Mesothelial cell of epicardium (in vitro differentiated cells): ENCODE results near the gene ZNF764. TPM values are rescaled to one million over a fixed set of nuclear protein-coding genes. Genes with fewer than 3 reads are reported as not detected.

ENCODE experiments used
- DNase-seq, 2 experiments: peaks; one replicate each; pipeline ENCODE4 v3.0.0; 2021; ENCODE audit warnings: low spot score in 2 of 2; ENCODE audit not compliant: unreplicated experiment in 2 of 2
- H3K27ac Mint-ChIP-seq: 2 replicates; pipeline ENCODE4 v1.8.0; 2021; ENCODE audit warnings: mixed read lengths
- H3K27me3 Mint-ChIP-seq: 2 replicates; pipeline ENCODE4 v1.8.0; 2021; ENCODE audit warnings: low read depth, mixed read lengths
- H3K36me3 Mint-ChIP-seq: 2 replicates; pipeline ENCODE4 v1.8.0; 2021; ENCODE audit warnings: mixed read lengths
- H3K4me1 Mint-ChIP-seq: 2 replicates; pipeline ENCODE4 v1.8.0; 2021; ENCODE audit warnings: mixed read lengths
- H3K4me3 Mint-ChIP-seq: 2 replicates; pipeline ENCODE4 v1.8.0; 2021; ENCODE audit warnings: mild to moderate bottlenecking, moderate library complexity, mixed read lengths
- H3K9me3 Mint-ChIP-seq: 2 replicates; pipeline ENCODE4 v1.8.0; 2021; ENCODE audit warnings: mixed read lengths
- CTCF ChIP-seq: fragments of 200-600 bp; sonication (generic); IDR thresholded peaks from one replicate; pipeline ENCODE4 v1.5.0; 2021; ENCODE audit warnings: antibody characterized with exemption; ENCODE audit not compliant: unreplicated experiment
- total RNA-seq: library from RNA; stranded (reverse); gene quantifications from 3 replicates; pipeline ENCODE4 v1.2.1, GENCODE V29; 2021

Gene ZNF764
- total RNA-seq, 1 donor from 2014 or later: 18.2 TPM

- DNase-seq: no peak
- peaks cover 4% of the 10 kb centered on the region for H3K36me3 Mint-ChIP-seq
- H3K9me3 Mint-ChIP-seq: no peaks in the 10 kb centered on the region
- H3K27ac Mint-ChIP-seq: no peak overlapping the region
- peaks cover 15% of the 10 kb centered on the region for H3K4me1 Mint-ChIP-seq
- H3K4me3 Mint-ChIP-seq: no peak overlapping the region
- no peaks in the 10 kb centered on the region for H3K27me3 Mint-ChIP-seq
- TF ChIP-seq CTCF: no peak
These were observed 16.5 kb upstream of the ZNF764 start for GRCh38 chr16:30574678-30575077.

- Mint-ChIP-seq H3K4me1 (peaks cover 26% of the 10 kb centered on the region), H3K36me3 (no peaks in the 10 kb centered on the region), H3K27ac (peak within 1 kb of the TSS; percentile 95), H3K27me3 (no peaks in the 10 kb centered on the region), H3K9me3 (no peaks in the 10 kb centered on the region), H3K4me3 (peak within 1 kb of the TSS; percentile 89)
- no peak for TF ChIP-seq CTCF
- DNase-seq: peak; percentile 82 to 88
These were observed 13.5 kb upstream of the ZNF764 start, which contains the start of gene ZNF688 for GRCh38 chr16:30571445-30572322. ZNF688 (minus strand) TSS chr16:30571714; CDS start chr16:30571629, 85 bp downstream.

- Mint-ChIP-seq H3K27me3 (no peaks in the 10 kb centered on the region), H3K27ac (peak overlapping the region; percentile 95), H3K4me3 (peak overlapping the region; percentile 89), H3K9me3 (no peaks in the 10 kb centered on the region), H3K36me3 (no peaks in the 10 kb centered on the region), H3K4me1 (peaks cover 26% of the 10 kb centered on the region)
- DNase-seq: peak in 1 of 2 experiments; percentile 55
- TF ChIP-seq CTCF: no peak
These were observed 12.7 kb upstream of the ZNF764 start for GRCh38 chr16:30570636-30571444.

- Mint-ChIP-seq H3K9me3 (no peaks in the 10 kb centered on the region), H3K27ac (peak overlapping the region; percentile 37), H3K27me3 (no peaks in the 10 kb centered on the region), H3K4me3 (peak overlapping the region; percentile 89), H3K36me3 (no peaks in the 10 kb centered on the region), H3K4me1 (peaks cover 26% of the 10 kb centered on the region)
- no peak for DNase-seq
- no peak for TF ChIP-seq CTCF
These were observed 11.8 kb upstream of the ZNF764 start for GRCh38 chr16:30569746-30570635.

GRCh38 chr16:30569281-30569680 is 11.1 kb upstream of the ZNF764 start:
- no peaks in the 10 kb centered on the region for H3K27me3 Mint-ChIP-seq
- H3K4me3 Mint-ChIP-seq: no peak overlapping the region
- DNase-seq: no peak
- no peaks in the 10 kb centered on the region for H3K36me3 Mint-ChIP-seq
- no peaks in the 10 kb centered on the region for H3K9me3 Mint-ChIP-seq
- no peak overlapping the region for H3K27ac Mint-ChIP-seq
- TF ChIP-seq CTCF: no peak
- H3K4me1 Mint-ChIP-seq: peaks cover 26% of the 10 kb centered on the region
